K562 (cell line): Measurements from ENCODE around the gene MCC. TPM values are rescaled to one million over a fixed set of nuclear protein-coding genes. Genes with fewer than 3 reads are reported as not detected.

Experiments
- ATAC-seq: fragments of 200-7000 bp; cut with Tn5 transposase; 3 replicates; pipeline ENCODE4 v1.9.1; 2020; ENCODE audit warnings: moderate library complexity
- BruUV-seq: library from RNA; stranded (reverse); fragments of 400-500 nt; replicated peaks from 2 replicates; lab custom pipeline; 2021; lab: Mats Ljungman, UMichigan
- CTCF ChIA-PET: fragments of 300-600 bp; formaldehyde crosslinking; extraction: SDS; loops from one replicate; lab custom pipeline; 2021; ENCODE audit warnings: low intra/inter-chr PET ratio; lab: Yijun Ruan, JAX
- POLR2A ChIA-PET: fragments of 300-600, 350-650 bp; sonication (Branson Sonifier 250); formaldehyde crosslinking; extraction: SDS; loops from one replicate; lab custom pipeline; 2021; ENCODE audit warnings: antibody characterized with exemption, inconsistent platforms; lab: Yijun Ruan, JAX
- DNase-seq, 4 experiments: peaks; one replicate each; pipeline versions ENCODE4 v3.0.0 to v3.0.0-alpha.2; 2011 to 2018; ENCODE audit warnings: low spot score in 3 of 4, mixed read lengths in 3 of 4; ENCODE audit errors: extremely low read depth in 1 of 4
- FAIRE-seq: peaks from 2 replicates; lab custom pipeline; 2011; peaks lifted over from hg19 to GRCh38; lab: Jason Lieb, UNC
- H2AFZ ChIP-seq: 2 replicates; pipeline ENCODE4 v1.6.0; 2011; ENCODE audit warnings: low read depth, low read length, control low read depth, inconsistent platforms
- H3K27ac ChIP-seq: fragments of 200-600 bp; 3 replicates; pipeline ENCODE4 v1.8.0; 2011; ENCODE audit warnings: low read depth, mild to moderate bottlenecking, control low read depth, inconsistent platforms, low read length, moderate library complexity, mixed read lengths; ENCODE audit errors: extremely low read depth
- H3K27me3 ChIP-seq, 2 experiments: fragments of 300-600 bp in 1 of 2; 2 replicates in 1 of 2; 3 replicates in 1 of 2; pipeline versions ENCODE4 v1.6.0 to v1.8.0; 2011; ENCODE audit warnings: inconsistent platforms in 2 of 2, low read length in 2 of 2, mild to moderate bottlenecking in 1 of 2, mixed read lengths in 1 of 2, moderate library complexity in 1 of 2; ENCODE audit not compliant: control insufficient read depth in 2 of 2, insufficient read depth in 2 of 2
- H3K36me3 ChIP-seq: fragments of 300-600 bp; 3 replicates; pipeline ENCODE4 v1.8.0; 2011; ENCODE audit warnings: mild to moderate bottlenecking, low read length, inconsistent platforms; ENCODE audit not compliant: control insufficient read depth, insufficient read depth
- H3K4me1 ChIP-seq, 2 experiments: fragments of 200-600 bp in 1 of 2; replicated peaks in 1 of 2; 2 replicates in 1 of 2; 3 replicates in 1 of 2; pipeline versions ENCODE4 v1.5.1 to v1.8.0; 2011; ENCODE audit warnings: inconsistent platforms in 2 of 2, low read length in 2 of 2, mild to moderate bottlenecking in 1 of 2, mixed read lengths in 1 of 2, moderate library complexity in 1 of 2; ENCODE audit not compliant: control insufficient read depth in 2 of 2, insufficient read depth in 2 of 2
- H3K4me2 ChIP-seq: 2 replicates; pipeline ENCODE4 v1.6.1; 2011; ENCODE audit warnings: low read length, control low read depth, inconsistent platforms, mixed read lengths; ENCODE audit not compliant: insufficient read depth
- H3K4me3 ChIP-seq: fragments of 200-600 bp; sonication (generic), shearing (Covaris generic); 2 replicates; pipeline ENCODE4 v1.5.1; 2016; ENCODE audit warnings: control low read depth, inconsistent platforms
- H3K79me2 ChIP-seq: fragments of 200-600 bp; 3 replicates; pipeline ENCODE4 v1.8.0; 2011; ENCODE audit warnings: low read length, inconsistent platforms; ENCODE audit not compliant: control insufficient read depth, insufficient read depth
- H3K9ac ChIP-seq, 2 experiments: 2 replicates each; pipeline versions ENCODE4 v1.6.0 to v1.6.1; 2011; ENCODE audit warnings: low read depth in 2 of 2, low read length in 2 of 2, control low read depth in 1 of 2, inconsistent platforms in 1 of 2, mild to moderate bottlenecking in 1 of 2, mixed read lengths in 1 of 2; ENCODE audit not compliant: insufficient read depth in 1 of 2
- H3K9me1 ChIP-seq: one replicate; pipeline ENCODE4 v1.6.0; 2011; ENCODE audit warnings: inconsistent platforms, mild to moderate bottlenecking, low read length, moderate library complexity; ENCODE audit not compliant: control insufficient read depth, insufficient read depth
- H3K9me3 ChIP-seq: replicated peaks from 2 replicates; pipeline ENCODE4 v1.5.1; 2011; ENCODE audit warnings: low read depth, low read length, inconsistent platforms; ENCODE audit not compliant: control insufficient read depth, insufficient read depth
- H4K20me1 ChIP-seq: replicated peaks from 2 replicates; pipeline ENCODE4 v1.6.1; 2011; ENCODE audit warnings: low read length, inconsistent platforms, mixed read lengths; ENCODE audit not compliant: control insufficient read depth, insufficient read depth
- ETV5 ChIP-seq: sonication (generic); formaldehyde crosslinking; IDR thresholded peaks from 2 replicates; pipeline ENCODE4 v1.4.0; 2020; ENCODE audit warnings: low read depth, mild to moderate bottlenecking, missing genetic modification reagents
- KDM5B ChIP-seq: fragments of 200-600 bp; sonication (generic); IDR thresholded peaks from 2 replicates; pipeline ENCODE4 v1.6.1; 2012; ENCODE audit warnings: low read depth, mild to moderate bottlenecking, moderate library complexity, low read length, control low read depth, inconsistent platforms; ENCODE audit not compliant: insufficient replicate concordance
- MAZ ChIP-seq, 2 experiments: fragments of 450-650 bp in 1 of 2; sonication (generic) in 1 of 2; formaldehyde crosslinking; IDR thresholded peaks in 1 of 2; conservative IDR thresholded peaks in 1 of 2; 2 replicates each; pipeline versions ENCODE4 v1.4.0 to v1.5.0; 2020; ENCODE audit warnings: mild to moderate bottlenecking in 1 of 2, missing genetic modification reagents in 1 of 2
- MYNN ChIP-seq, 2 experiments: sonication (generic); formaldehyde crosslinking in 1 of 2; IDR thresholded peaks; 2 replicates each; pipeline versions ENCODE4 v1.5.0 to v1.6.1; 2016 to 2020; ENCODE audit warnings: antibody characterized with exemption in 1 of 2, missing genetic modification reagents in 1 of 2
- NFE2 ChIP-seq: IDR thresholded peaks from 2 replicates; pipeline ENCODE4 v1.6.1; 2014; ENCODE audit warnings: antibody characterized with exemption, low read depth
- SMAD3 ChIP-seq: fragments of 450-650 bp; formaldehyde crosslinking; conservative IDR thresholded peaks from 2 replicates; pipeline ENCODE4 v1.4.0; 2020; ENCODE audit warnings: mild to moderate bottlenecking
- U2AF1 ChIP-seq: fragments of 200-400 bp; formaldehyde crosslinking; optimal IDR thresholded peaks from 2 replicates; pipeline ENCODE3; 2017; ENCODE audit warnings: mild to moderate bottlenecking, low read depth, low read length, moderate library complexity
- ZNF282 ChIP-seq: sonication (generic); formaldehyde crosslinking; IDR thresholded peaks from 2 replicates; pipeline ENCODE4 v1.8.1; 2023; ENCODE audit warnings: missing genetic modification reagents
- ZNF707 ChIP-seq: fragments of 250-450 bp; sonication (Bioruptor Pico); conservative IDR thresholded peaks from 2 replicates; pipeline ENCODE4 v1.8.0; 2022; ENCODE audit warnings: inconsistent platforms, mild to moderate bottlenecking, moderate library complexity
- WGBS: fragments of 100-300 bp; shearing (Covaris generic); methylation state at CpG from one replicate; pipeline ENCODE4 v1.1.6; 2016; ENCODE audit warnings: low coverage, mixed read lengths; ENCODE audit not compliant: insufficient coverage; ENCODE audit errors: missing lambda C conversion rate; 5-methylcytosine and 5-hydroxymethylcytosine counted together
- in situ Hi-C: fragments of 300-500 bp; cut with MboI; formaldehyde crosslinking; loops from 4 replicates; pipeline ENCODE4 v1.15.0; 2018; ENCODE audit warnings: inconsistent platforms, mixed read lengths
- intact Hi-C: fragments of 100-400 bp; cut with micrococcal nuclease; formaldehyde crosslinking; loops from 2 replicates; pipeline ENCODE4 v1.14.2; 2022
- polyA plus RNA-seq, 8 experiments: library from polyadenylated mRNA; depleted of rRNA in 4 of 8; stranded (reverse) in 5 of 8; unstranded in 3 of 8; fragments of >200 nt; fragmentation: Nextera tagmentation in 2 of 8; fragmentation: Illumina TruSeq in 1 of 8; extraction: Ambion mirVana in 2 of 8; extraction: Trizol in 1 of 8; gene quantifications; 2 replicates each; pipeline versions ENCODE4 v1.2.1 to v1.2.3, GENCODE V29; 2011 to 2014; ENCODE audit warnings: inconsistent platforms in 1 of 8, missing spikeins in 1 of 8
- total RNA-seq, 7 experiments: library from RNA; depleted of rRNA in 6 of 7; stranded (reverse); fragments of >200 nt in 6 of 7; fragmentation: Illumina TruSeq in 2 of 7; extraction: Trizol in 2 of 7; gene quantifications; 2 replicates each; pipeline versions ENCODE4 v1.2.1 to v1.2.3, GENCODE V29; 2011 to 2021; ENCODE audit warnings: low replicate concordance in 1 of 7
- TF ChIP-seq, protein P1 (sequence below): fragments of 150-350 bp; conservative IDR thresholded peaks from 2 replicates; pipeline ENCODE4 v1.6.1; 2014; ENCODE audit warnings: low read length
- TF ChIP-seq, protein P2 (sequence below): IDR thresholded peaks from 2 replicates; pipeline ENCODE4 v1.6.1; 2016; ENCODE audit warnings: missing genetic modification characterization, missing compliant biosample characterization
- TF ChIP-seq, protein P3 (sequence below): fragments of 250-450 bp; sonication (Bioruptor Pico); IDR thresholded peaks from 2 replicates; pipeline ENCODE4 v1.8.0; 2022; ENCODE audit warnings: inconsistent platforms, mild to moderate bottlenecking, moderate library complexity, borderline replicate concordance

Gene MCC
- total and polyA plus RNA-seq, 9 of the 15 experiments (the other 6 are each of a cell fraction or from before 2014, with no cell fraction given) = 0.04 to 0.24 (median 0.06) TPM; not detected in 1

DNA sequence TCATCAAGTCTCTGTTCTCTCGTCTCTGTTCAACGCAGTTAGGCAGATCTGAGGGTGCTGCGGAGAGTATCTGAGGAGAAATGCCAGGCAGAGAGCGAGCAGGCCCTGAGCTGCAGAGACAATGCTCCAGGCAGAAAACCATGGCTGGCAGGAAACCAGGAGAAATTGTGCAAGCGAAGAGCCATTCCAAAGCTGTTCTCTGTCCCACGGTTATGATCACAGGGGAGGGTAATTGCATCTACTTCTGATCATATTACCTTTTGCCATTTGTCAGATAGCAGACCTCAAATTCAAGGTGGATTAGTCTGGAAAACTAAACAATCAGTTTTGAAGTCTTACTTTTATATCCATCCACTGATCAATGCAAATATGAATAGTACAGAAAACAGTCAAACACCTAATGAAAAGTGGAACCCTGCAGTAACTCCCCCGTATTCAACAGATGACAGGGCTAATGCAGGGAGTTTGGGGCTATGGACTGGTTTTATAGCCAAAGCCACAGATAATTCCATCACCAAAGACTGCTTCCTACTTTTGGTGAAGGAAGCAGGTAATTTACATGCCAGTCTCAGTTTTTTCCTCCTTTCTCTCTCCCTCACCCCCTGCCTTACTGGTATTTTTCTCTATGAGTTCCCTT, 283.6 kb downstream of the MCC start:
- Histone ChIP-seq H3K27ac (no peak overlapping the region), H3K36me3 (no peaks in the 10 kb centered on the region), H3K79me2 (no peaks in the 10 kb centered on the region), H3K9me1 (no peaks in the 10 kb centered on the region), H2AFZ (no peak overlapping the region), H3K27me3 (peaks cover 20 to 23% of the 10 kb centered on the region in 2 experiments), H3K9ac (no peak overlapping the region), H3K4me3 (no peak overlapping the region), H4K20me1 (peaks cover 4% of the 10 kb centered on the region; the same call in 1 of the 2 replicates), H3K9me3 (no peaks in the 10 kb centered on the region), H3K4me2 (no peak overlapping the region), H3K4me1 (peaks cover 7 to 11% of the 10 kb centered on the region in 2 experiments; a peak in 4 of 5 replicates)
- in situ Hi-C loops (no loop called here), intact Hi-C loops (no loop called here)
- 3% methylated on average over 7 of the region's 7 CpGs for WGBS
- ATAC-seq (no peak), FAIRE-seq (no peak), DNase-seq (no peak)
- BruUV-seq = no TSS peak
- CTCF ChIA-PET = no interaction called here
- TF ChIP-seq, protein P1, sequence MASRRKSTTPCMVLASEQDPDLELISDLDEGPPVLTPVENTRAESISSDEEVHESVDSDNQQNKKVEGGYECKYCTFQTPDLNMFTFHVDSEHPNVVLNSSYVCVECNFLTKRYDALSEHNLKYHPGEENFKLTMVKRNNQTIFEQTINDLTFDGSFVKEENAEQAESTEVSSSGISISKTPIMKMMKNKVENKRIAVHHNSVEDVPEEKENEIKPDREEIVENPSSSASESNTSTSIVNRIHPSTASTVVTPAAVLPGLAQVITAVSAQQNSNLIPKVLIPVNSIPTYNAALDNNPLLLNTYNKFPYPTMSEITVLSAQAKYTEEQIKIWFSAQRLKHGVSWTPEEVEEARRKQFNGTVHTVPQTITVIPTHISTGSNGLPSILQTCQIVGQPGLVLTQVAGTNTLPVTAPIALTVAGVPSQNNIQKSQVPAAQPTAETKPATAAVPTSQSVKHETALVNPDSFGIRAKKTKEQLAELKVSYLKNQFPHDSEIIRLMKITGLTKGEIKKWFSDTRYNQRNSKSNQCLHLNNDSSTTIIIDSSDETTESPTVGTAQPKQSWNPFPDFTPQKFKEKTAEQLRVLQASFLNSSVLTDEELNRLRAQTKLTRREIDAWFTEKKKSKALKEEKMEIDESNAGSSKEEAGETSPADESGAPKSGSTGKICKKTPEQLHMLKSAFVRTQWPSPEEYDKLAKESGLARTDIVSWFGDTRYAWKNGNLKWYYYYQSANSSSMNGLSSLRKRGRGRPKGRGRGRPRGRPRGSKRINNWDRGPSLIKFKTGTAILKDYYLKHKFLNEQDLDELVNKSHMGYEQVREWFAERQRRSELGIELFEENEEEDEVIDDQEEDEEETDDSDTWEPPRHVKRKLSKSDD = no peak
- TF ChIP-seq U2AF1 (no peak), KDM5B (no peak), ZNF282 (CRISPR knock-in tag) (no peak), MAZ (CRISPR knock-in tag; conservative IDR thresholded peaks at IDR 0.05 in 1 of 2, IDR thresholded peaks at IDR 0.05 in 1 of 2) (no peak), ETV5 (CRISPR knock-in tag) (no peak), ZNF707 (CRISPR knock-in tag) (no peak), MYNN (IDR thresholded peaks at IDR 0.05) (no peak), MYNN (CRISPR knock-in tag; IDR thresholded peaks at IDR 0.05) (no peak), NFE2 (no peak), SMAD3 (CRISPR knock-in tag) (no peak)
- TF ChIP-seq, protein P2, sequence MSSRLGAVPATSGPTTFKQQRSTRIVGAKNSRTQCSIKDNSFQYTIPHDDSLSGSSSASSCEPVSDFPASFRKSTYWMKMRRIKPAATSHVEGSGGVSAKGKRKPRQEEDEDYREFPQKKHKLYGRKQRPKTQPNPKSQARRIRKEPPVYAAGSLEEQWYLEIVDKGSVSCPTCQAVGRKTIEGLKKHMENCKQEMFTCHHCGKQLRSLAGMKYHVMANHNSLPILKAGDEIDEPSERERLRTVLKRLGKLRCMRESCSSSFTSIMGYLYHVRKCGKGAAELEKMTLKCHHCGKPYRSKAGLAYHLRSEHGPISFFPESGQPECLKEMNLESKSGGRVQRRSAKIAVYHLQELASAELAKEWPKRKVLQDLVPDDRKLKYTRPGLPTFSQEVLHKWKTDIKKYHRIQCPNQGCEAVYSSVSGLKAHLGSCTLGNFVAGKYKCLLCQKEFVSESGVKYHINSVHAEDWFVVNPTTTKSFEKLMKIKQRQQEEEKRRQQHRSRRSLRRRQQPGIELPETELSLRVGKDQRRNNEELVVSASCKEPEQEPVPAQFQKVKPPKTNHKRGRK = no peak
- TF ChIP-seq, protein P3, sequence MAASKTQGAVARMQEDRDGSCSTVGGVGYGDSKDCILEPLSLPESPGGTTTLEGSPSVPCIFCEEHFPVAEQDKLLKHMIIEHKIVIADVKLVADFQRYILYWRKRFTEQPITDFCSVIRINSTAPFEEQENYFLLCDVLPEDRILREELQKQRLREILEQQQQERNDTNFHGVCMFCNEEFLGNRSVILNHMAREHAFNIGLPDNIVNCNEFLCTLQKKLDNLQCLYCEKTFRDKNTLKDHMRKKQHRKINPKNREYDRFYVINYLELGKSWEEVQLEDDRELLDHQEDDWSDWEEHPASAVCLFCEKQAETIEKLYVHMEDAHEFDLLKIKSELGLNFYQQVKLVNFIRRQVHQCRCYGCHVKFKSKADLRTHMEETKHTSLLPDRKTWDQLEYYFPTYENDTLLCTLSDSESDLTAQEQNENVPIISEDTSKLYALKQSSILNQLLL (CRISPR knock-in tag) = no peak
- POLR2A ChIA-PET = interaction anchor here (1.5 kb wide), 1 partner anchor 20 kb away, joined by 3 read pairs; no protein-coding TSS in a partner anchor
